NCI-H69 (cell line): Measurements from ENCODE around the gene TBCD.

Source experiments
- DNase-seq: peaks from one replicate; lab custom pipeline; 2025; lab: John Stamatoyannopoulos, UW

The TBCD gene

DNA sequence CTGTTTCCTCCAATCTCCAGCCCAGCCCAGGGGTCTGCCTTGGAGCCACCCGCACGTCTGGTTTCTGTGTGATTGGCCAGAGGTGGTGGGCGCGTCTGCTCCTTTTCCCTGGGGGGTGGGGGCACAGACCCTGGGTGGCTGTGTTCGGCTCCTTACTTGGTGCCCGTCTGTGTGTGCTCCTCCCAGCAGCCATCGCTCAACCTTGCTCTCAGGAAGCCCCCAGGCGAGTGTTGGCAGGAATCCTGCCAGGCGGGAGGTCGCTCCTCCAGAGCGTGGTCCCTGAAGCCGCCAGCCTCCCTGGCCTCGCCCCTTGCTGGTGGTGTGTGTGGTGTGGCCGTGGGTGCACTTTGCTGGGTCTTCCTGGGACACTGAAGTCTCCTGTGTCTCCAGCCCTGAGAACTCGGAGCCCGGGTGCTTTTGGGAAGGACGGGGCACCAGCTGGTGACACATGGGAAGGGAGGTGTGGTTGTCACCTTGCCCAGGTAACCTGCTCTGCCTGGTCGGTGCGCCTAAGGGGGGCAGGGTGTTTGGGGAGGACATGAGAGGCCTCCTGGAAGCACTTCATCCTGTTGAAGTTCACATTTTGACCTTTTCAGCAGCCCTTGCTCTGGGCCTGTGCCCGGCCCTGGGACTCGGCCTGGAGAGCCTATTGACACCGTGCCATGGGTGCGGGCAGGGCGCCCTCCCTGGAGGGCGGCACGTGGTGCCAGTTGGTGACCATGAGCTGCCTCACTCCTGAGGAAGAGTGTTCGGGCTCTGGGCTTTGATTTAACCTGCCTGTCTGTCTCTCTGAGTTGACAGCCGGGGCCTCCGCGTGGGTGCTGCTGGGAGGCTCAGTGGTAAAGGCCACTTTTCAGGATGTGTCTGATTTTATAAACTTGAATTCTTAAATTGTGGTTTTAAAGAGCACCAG, 137.0 kb downstream of the TBCD start:
- DNase-seq, result peak; percentile 60

DNA sequence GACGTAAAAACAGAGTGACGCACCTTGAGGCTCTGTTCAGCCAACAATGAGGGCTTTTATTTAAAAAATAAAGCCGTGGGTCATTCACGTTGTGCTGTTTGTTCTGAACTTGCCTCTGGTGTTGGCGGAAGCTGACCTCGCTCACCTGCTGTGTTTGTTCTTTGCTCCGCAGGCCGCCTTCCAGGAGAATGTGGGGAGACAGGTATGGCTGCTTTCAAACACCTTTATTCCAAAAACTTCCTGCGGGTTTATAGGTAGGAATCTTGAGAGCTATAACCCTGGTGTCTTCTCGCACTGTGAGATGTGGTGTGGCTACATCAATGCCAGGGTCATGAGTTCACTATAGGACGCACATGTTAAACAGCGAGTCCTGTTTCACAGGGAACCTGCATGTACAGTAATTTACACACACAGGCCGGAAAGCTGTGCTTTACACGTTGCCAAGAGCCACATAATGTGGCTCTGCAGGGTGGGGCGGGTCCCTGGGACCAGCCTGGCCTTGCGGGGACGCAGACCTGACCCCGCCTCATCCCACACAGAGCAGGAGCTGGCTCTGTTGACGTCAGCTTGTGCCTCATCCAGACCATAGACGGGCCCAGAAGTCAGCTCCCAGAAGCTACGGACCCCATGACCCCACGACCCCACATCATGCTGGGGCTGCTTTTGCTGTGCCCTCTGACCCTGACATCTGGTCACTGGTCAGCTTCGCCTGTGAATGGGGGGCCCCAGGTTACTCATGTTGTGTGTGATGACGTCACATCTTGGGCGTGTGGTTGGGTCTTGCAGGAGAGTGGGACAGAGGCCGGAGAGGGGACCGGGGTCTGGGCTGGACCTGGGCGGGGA, 137.9 kb downstream of the TBCD start:
- DNase-seq, result peak; percentile 67

DNA sequence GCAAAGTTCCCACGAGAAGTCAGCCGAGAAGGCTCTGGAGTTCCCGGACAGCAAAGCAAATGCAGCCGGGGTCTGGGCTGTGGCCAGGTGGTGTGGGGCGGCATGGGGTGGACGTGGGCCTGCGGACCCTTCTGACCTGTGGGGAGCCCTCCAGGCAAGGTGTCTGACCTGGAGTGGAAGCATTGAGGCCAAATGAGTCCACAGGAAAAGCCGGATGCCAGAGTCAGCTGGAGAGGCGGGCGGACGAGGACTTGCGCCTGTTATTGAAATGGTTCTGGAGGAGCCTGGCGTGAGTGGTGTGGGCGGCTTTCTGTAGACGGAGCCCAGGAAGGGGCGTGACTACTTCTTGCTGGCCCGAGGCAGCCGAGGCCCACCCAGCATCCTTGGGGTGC, 138.5 kb downstream of the TBCD start:
- DNase-seq, result no peak

- no peak for DNase-seq
Observed at GRCh38 chr17:82890926-82891678, 139.2 kb downstream of the TBCD start.

DNA sequence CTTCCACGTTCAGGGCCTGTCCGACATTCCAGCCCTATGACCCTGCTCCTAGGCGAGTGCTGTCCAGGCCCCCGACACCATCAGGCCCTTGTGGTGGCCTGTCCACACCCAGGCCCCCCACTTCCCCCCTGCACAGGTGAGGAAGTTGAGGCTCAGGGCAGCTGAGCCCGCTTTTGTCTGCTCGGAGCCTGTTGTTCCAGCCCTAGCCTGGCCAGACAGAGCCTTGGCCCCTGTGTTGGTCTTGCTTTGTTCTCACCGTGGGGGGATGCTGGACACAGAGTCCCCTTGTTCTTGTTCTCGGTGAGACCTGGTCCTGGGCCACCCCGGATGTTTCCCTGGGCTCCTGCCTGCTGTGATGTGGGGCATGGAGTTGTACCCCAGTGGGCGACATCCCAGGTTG, 140.0 kb downstream of the TBCD start:
- DNase-seq, result no peak

DNA sequence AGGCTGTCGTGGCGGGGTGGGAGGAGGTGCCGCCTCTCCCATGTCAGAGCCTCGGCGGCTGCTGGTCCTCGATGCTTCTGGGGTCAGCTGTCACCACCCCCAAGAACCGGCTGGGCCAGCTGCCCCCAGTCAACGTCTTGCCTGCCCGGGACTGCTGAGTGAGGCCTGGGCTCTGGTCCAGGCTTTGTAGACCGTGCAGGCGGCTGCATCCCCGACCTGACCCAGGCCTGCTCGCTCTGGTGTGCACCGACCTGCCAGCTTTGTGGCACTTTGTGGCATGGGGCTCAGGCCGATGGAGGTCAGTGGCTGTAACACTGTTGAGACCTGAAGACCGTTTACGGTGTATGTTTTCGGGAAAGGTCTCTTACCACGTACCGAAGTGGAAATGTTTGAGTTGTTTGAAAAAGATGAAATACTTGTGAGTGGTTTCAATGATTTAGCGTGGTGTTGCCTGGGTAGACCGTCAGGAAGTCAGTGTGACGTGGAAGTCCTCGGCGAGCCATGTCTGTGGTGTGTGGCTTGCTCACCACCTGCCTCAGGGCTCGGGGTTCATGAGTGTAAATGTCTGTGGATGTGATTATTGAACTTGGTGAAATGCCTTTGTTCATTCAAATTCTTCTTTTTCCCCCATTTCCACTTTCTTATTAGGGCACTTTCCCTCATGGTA, 141.2 kb downstream of the TBCD start:
- no peak for DNase-seq

DNA sequence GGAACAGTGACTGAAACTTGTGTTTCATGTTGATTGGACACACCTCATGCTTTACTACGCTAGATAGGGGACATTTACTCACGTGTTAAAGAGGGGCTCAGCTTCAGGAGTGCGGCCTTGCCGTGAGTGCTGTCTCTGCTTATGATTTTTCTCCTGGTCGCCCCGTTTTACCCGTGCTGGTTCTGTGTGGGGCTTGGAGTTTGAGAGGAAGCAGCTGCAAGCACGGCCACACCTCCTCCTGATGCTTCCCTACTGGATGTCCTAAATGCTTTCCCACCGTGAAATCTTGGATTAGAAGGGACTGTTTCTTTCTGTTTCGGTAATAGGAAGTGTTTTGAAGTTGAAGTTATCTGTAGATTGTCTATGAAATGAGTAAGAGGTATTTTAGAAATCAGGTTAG, 141.9 kb downstream of the TBCD start:
- no peak for DNase-seq

- no peak for DNase-seq
Observed at GRCh38 chr17:82894389-82894788, 142.5 kb downstream of the TBCD start.

- DNase-seq, result no peak
Observed at GRCh38 chr17:82895087-82895486, 143.2 kb downstream of the TBCD start.

GRCh38 chr17:82896071-82897000, 144.5 kb downstream of the TBCD start:
- DNase-seq, result no peak

DNA sequence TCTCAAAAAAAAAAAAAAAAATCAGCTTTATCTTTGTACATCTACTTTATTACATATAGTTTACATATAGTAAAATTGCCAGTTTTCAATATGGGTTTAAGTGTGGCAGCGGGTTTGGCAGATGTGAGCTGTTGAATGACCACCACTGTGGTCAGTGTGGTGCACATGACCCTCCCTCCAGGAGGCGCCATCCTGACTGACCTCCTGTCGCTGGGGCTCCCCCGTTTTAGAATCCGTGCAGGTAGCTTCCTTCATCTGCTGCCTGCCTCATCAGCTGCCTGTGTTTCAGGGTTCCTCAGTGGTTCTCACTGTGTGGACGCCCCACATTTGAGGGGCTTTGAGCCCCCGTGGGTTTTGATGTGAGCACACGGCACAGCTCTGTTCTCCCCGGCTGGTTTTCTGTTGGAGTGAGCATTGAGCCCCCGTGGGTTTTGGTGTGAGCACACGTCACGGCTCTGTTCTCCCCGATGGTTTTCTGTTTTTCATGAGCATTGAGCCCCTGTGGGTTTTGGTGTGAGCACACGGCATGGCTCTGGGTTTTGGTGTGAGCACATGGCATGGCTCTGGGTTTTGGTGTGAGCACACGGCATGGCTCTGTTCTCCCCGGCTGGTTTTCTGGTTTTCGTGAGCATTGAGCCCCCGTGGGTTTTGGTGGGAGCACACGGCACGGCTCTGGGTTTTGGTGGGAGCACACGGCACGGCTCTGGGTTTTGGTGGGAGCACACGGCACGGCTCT, 145.8 kb downstream of the TBCD start:
- DNase-seq, result no peak

DNA sequence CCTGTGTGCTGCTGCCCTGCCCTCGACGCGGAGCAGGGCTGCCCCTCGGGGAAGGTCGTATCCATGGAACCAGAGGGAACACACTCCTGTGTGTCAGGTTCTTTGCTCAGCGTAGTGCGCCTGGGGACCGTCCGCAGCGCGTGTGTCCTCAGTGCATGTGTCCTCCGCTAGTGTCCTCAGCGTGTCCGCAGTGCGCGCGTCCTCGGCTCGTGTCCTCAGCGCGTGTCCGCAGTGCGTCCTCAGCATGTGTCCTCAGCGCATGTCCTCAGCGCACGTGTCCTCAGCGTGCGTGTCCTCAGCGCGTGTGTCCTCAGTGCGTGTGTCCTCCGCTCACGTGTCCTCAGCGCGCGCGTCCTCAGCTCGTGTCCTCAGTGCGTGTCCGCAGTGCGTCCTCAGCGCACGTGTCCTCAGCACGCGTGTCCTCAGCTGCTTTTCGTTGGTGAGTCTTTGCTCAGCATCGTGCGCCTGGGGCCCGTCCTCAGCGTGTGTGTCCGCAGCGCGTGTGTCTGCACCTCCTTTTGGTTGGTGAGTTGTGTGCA, 147.2 kb downstream of the TBCD start:
- no peak for DNase-seq

GRCh38 chr17:82899941-82900340, 148.1 kb downstream of the TBCD start:
- DNase-seq, result no peak

DNA sequence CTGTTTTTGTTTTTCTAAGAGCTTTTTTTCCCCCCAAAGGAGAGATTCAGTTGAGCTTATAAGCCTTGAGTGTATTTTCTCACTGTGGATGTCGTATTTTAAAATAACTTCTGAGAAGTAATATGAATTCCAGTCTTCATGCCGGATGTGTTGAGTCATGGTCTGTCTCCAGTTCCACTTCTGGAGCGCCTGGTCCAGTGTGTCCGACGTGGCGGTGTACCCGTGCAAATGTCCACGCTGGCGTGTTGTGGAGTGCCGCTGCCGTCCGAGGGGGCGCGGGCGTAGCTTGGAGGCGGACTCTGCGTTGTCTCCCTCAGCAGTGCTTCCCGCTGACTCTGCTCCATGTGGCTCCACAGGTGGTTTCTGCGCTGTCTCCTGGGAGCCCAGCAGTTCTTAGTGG, 148.9 kb downstream of the TBCD start:
- no peak for DNase-seq

- DNase-seq, result no peak
Observed at GRCh38 chr17:82901356-82901755, 149.5 kb downstream of the TBCD start.

DNA sequence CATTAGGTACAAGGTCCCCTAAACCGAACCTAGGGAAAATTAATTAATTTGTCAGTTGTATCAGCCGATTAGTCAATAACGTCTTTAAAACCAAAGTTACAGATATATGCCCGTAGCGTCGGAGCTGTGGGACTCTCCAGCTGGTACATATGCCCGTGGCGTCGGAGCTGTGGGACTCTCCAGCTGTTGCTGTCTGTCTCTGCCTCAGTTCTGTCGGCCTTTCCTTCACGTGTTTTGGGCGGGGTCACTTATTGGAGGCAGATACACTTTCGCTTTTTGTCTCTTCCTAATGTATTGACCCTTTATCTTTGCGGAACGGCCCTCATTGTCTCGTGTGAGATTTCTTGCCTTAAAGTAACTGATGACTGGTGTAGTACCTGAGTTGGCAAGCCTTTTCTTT, 150.0 kb downstream of the TBCD start:
- no peak for DNase-seq

DNA sequence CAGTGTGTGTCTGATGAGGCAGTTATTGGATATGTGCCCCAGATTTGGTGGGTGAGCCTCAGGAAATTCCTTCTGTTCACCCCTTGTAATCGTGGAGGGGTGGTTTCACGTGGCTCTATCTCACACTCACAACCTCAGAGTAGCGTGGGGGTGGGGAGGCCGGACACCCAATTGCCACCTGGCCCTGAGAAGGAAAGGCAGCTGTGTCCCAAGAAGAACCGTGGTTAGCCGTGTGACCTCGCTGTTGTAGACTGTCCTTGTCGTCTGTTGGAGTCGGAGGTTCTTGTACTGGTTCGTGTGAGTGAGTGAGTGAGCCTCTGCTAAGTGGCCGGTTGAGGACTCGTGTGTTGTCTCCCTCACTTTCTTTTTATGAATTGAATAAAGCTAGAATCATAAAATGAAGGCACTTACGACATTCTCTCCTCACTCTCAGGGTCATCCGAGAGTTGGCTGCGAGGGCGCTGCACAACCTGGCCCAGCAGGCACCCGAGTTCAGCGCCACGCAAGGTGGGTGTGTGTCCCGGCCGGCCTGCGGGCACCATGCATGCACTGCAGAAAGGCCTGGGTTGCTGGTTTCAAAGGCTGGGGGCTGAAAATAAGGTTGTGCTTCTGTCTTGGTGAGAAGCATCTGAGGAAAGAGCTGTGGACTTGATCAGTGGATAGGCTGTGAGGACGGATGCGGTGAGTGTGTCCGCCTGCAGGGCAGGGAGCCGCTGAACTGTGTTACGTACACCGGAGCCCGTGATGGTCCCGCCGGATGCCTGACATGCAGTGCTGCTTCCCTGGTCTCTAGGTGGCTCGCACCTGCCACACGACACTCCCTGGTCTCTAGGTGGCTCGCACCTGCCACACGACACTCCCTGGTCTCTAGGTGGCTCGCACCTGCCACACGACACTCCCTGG, 151.4 kb downstream of the TBCD start:
- DNase-seq, result no peak

- DNase-seq, result no peak
Observed at GRCh38 chr17:82905130-82905529, 153.3 kb downstream of the TBCD start.
